Erythroblast (primary cell): ENCODE data around the gene ETS1.

Source experiments
- GATA1 ChIP-seq: IDR thresholded peaks from 2 replicates; pipeline ENCODE4 v1.6.1; 2011; ENCODE audit warnings: low read depth, mild to moderate bottlenecking, control low read depth, low read length, moderate library complexity
- POLR2A ChIP-seq: IDR thresholded peaks from 2 replicates; pipeline ENCODE4 v1.6.1; 2011; ENCODE audit warnings: mild to moderate bottlenecking, low read length

DNA sequence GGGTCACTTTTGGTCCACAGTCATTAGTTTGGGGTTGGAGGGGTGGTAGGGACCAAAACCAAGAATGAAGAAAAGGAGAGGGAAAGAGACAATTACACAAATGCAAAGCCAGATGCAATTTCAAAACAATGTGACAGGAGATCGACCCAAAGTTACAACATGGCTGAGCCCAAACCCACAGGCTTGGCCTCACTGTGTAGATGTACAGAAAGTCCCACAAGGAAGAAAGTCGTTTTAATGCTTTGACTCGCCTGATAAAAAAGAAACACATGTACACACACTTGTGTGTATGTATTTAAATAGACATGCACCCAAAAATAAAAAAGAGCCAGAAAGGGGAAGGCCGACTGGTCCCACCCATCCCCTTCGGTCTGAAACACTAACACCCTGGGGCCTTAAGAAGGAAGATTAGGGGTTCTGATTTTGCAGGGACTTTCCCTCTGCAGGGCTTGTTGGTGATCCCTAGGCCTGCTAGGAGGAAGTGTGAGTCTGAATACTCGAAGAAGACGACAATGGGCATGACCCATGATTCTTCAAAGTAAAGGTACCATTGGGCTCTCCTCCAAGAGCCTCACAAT, 104.1 kb downstream of the ETS1 start:
- TF ChIP-seq POLR2A (no peak), GATA1 (no peak)
